Hippocampal formation (tissue), 2 donors: ENCODE measurements around the gene ANKRD31.
"Not testable (repeated sequence)": the region's sequence is repeated elsewhere in the genome, so short reads cannot be mapped to it uniquely, and the experiment has no call there.

Experiments used
- DNase-seq, 2 donors: peaks; one replicate each; lab custom pipeline; 2025; lab: John Stamatoyannopoulos, UW

ANKRD31 gene

DNA sequence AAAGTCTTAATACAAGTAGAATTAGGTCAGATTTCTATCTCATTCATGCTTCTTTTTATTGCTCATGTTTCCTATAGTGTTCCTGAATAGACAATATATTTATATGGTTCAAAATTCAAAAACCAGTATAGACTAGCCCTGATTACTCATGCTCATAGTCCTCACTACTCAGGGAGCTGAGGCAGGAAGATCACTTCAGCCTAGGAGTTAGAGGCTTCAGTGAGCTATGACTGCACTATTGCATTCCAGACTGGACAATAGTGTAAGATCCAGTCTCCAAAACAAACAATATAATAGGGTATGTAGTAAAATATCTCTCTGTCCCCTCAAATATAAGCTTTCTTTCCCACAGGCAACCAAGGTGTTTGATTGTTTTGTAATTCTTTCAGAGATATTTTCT, 2.4 kb downstream of the ANKRD31 start:
- no peak for DNase-seq

- DNase-seq: no peak
Observed at GRCh38 chr5:75226916-75227315, 9.8 kb downstream of the ANKRD31 start.

DNA sequence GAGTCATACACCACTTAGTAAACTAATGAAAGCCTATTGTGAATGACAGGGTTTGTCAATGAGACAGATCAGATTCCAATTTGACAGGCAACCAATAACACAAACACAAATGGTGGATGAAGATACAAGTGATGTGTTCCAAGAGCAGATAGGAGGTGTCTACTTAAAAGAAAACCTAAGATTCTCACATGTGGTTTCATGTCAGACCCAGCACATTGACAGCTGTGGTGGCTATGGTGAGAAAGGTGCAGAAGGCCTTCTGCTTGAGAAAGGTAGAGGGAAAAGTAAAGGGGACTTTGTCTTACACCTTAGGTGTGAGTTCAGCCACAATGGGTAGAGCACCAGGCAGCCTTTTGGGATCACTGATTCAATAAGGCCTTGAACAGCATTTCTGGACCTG, 11.2 kb downstream of the ANKRD31 start:
- DNase-seq: no peak

DNA sequence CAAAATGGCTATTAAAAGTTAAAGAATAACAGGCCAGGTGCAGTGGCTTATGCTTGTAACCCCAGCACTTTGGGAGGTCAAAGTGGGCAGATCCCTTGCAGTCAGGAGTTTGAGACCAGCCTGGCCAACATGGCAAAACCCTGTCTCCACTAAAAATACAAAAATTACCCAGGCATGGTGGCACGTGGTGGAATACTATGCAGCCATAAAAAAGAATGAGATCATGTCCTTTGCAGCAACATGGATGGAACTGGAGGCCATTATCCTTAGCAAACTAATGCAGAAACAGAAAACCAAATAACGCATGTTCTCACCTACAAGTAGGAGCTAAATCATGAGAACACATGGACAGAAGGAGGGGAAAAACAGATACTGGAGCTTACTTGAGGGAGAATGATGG, 15.9 kb downstream of the ANKRD31 start:
- DNase-seq: not testable (repeated sequence)

DNA sequence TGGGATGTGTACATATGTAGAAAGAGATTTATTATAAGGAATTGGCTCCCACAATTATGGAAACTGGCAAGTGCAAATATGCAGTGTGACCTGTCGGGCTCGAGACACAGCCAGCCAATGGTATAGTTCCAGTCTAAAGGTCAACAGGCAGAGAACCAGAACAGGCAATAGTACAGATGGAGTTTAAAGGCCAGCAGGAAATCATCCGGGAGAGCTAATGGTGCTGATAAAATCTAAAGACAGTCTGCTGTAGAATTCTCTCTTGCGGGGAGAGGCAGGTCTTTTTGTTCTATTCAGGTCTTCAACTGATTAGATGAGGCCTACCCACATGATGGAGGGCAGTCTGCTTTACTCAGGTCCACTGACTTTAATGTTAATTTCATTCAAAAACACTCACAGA, 21.8 kb downstream of the ANKRD31 start:
- no peak for DNase-seq

GRCh38 chr5:75214409-75214808, 22.3 kb downstream of the ANKRD31 start:
- no peak for DNase-seq

DNA sequence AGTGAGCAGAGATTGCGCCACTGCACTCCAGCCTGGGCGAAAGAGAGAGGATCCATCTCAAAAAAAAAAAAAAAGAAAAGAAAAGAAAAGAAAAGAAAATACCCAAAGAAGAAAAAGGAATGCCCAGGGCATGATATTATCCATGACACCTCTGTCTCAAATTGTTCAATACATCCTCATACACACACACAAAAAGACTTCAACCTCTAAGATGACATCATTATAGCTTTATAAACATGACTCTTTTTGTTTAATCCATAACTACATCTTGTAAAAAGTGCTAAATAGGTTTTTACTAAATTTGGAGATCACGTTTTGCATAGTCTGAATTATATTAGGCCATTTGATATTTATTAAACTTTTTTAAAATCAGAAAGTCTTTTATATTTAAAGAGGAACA, 33.1 kb downstream of the ANKRD31 start:
- DNase-seq: no peak

GRCh38 chr5:75202935-75203334, 33.7 kb downstream of the ANKRD31 start:
- DNase-seq: no peak

GRCh38 chr5:75200776-75201175, 35.9 kb downstream of the ANKRD31 start:
- no peak for DNase-seq

GRCh38 chr5:75199946-75200345, 36.7 kb downstream of the ANKRD31 start:
- no peak for DNase-seq

DNA sequence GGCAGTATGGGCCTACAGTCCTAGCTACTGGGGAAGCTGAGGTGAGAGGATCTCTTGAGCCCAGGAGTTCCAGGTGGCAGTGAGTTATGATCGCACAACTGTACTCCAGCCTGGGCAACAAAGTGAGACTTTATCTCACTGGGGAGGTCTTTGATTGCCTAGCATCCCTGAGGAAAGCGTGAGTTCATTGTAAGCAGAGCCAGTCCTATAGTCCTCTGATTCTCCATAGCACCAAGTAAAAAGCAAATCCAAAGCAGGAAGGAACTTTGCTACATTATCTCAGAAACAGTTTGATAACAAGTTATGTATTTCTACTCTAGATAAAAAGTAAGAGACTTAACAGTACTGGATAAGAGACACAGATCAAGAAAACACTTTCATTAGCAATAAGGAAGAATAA, 37.6 kb downstream of the ANKRD31 start:
- no peak for DNase-seq

GRCh38 chr5:75197745-75198144, 38.9 kb downstream of the ANKRD31 start:
- no peak for DNase-seq

DNA sequence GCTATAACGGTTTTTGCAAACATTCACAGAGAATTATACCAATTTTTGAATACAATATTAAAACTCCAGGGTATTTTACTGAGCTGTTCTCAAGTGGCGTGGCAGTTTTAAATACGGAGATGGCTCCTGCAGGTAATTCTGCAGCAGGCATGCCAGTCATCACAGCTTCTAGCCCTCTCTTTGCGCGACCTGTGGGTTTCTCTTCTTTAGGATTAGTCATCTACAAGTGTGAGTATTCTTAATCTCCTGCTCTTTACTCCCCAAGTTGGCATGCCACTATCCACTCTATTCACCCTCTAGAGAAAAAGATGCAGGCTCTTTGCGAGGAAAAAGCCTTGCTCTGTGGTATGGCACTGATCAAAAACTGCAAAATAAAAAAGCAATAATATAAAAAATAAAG, 43.9 kb downstream of the ANKRD31 start:
- no peak for DNase-seq

GRCh38 chr5:75192264-75192663, 44.4 kb downstream of the ANKRD31 start:
- no peak for DNase-seq

DNA sequence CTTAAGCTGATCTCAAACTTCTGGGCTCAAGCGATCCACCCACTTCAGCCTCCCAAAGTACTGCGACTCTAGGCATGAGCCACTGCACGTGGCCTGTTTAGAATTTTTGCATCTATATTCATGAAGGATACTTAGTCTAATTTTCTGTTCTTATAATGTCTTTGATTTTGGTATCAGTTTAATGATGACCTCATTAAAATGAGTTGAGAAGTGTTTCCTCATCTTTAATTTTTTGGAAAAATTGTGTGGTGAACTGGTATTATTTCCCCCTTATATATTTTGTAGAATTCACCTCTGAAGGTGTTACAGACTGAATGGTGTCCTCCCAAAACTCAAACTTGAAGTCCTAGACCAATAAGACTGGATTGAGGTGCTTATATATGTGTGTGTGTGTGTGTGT, 46.5 kb downstream of the ANKRD31 start:
- DNase-seq: no peak

- DNase-seq: no peak
Observed at GRCh38 chr5:75189353-75189752, 47.3 kb downstream of the ANKRD31 start.

- DNase-seq: no peak
Observed at GRCh38 chr5:75185763-75186162, 50.9 kb downstream of the ANKRD31 start.

- DNase-seq: not testable (repeated sequence)
Observed at GRCh38 chr5:75176009-75176408, 60.7 kb downstream of the ANKRD31 start.

DNA sequence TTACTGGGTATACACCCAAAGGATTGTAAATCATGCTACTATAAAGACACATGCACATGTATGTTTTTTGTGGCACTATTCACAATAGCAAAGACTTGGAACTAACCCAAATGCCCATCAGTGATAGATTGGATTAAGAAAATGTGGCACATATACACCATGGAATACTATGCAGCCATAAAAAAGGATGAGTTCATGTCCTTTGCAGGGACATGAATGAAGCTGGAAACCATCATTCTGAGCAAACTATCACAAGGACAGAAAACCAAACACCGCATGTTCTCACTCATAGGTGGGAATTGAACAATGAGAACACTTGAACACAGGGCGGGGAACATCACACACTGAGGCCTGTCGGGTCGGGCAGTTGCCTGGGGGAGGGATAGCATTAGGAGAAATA, 61.8 kb downstream of the ANKRD31 start:
- DNase-seq: not testable (repeated sequence)

DNA sequence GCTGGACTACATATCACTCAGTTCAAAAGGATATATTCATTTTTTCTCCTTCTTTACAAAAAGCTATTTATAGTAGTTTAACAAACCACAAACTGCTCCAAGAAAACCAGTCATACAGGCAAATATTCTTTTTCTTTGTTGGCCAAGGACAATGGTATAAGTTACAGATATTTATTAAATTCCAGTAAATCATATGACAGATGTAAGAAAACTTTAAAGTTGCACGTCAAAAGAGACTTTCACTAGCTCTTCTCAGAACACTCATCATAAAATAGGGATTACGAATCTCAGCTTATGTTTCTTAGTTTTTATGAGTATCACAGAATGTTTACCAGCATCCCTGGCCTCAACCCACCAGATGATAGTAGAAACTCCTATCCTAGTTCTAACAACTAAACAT, 67.2 kb downstream of the ANKRD31 start:
- no peak for DNase-seq

DNA sequence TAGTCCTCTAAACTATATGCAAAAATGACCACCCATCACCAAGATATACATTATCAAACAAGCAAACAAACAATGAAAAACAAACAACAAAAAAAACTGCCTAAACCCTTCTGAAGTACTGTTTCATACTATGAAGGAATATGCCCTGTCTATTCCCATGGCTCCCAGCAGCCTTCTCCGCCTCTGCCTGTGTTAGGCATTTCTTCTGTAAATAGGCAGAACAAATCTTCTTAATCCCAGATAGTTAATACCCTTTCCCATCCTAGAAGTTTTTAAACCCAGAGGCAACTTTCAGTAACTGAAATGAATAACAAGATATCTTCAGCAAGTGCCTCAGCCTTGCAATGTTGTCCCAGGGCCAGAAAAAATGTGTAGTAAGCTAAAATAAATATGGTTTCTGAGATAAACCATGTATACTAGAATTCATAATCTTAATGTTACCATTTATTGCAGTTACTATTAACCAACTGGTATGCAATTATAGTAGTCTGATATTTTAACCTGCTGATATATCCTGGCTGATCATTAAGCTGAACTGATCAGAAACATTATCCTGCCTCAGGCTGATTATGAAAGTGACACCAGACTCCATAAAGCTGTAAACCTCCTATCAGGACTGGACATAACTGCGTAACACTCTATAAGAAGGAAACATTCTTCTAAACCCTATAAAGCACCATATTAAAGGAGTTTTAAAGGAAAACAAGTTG, 68.5 kb downstream of the ANKRD31 start:
- no peak for DNase-seq

DNA sequence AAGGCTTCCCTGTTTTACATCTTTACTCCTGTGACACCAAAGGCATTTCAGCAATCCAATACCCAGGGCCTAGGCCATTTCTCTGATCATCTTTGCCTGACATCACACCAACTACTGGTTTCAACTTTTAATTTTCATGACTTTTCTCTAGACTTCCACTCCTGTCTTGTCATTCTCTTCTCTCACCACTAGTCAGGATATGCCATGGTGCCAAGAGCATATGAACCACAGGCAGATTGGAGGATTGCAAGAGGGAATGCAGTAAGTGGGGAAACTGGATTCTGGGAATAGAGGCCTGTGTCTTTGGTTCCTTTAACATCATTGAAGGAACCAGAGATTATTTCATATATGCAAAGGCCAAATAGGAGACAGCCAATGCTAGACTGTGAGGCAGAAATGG, 69.3 kb downstream of the ANKRD31 start:
- no peak for DNase-seq

DNA sequence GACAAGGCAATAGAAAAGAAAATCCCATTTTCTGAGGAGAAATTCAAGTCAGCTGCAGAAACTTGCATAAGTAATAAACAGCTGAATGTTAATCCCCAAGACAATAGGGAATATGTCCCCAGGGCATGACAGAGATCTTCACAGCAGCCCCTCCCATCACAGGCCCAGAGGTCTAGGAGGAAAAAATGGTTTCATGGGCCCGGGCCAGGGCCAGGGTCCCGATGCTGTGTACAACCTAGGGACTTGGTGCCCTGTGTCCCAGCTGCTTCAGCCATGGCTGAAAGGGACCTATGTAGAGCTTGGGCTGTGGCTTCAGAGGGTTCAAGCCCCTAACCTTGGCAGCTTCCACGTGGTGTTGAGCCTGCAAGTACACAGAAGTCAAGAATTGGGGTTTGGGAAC, 75.2 kb downstream of the ANKRD31 start:
- DNase-seq: not testable (repeated sequence)

DNA sequence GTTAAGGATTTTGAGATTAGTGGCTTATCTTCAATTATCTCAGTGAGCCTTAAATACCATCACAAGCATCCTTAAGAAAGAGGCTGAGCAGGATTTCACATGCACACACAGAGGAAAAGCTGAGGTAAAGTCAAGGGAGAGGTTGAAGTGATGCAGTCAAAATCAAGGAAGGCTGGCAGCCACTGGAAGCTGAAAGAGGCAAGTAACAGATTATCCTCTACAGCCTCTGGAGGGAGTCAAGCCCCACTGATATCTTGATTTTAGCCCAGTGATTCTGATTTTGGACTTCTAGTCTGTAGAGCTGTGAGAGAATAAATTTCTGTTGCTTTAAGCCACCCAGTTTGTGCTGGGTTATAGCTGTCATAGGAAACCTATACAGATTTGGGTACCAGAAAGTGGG, 80.1 kb downstream of the ANKRD31 start:
- DNase-seq: no peak
